ENCODE data around the gene SPACA6. TPM values are rescaled to one million over a fixed set of nuclear protein-coding genes. Genes with fewer than 3 reads are reported as not detected.
"Not testable (repeated sequence)": the region's sequence is repeated elsewhere in the genome, so short reads cannot be mapped to it uniquely, and the experiment has no call there.

SPACA6 gene
- total RNA-seq, 1 experiment from 2014 or later = 10.7 TPM

GRCh38 chr19:51675911-51676565 is 17.1 kb upstream of the SPACA6 start:
- H3K27me3 ChIP-seq (replicated peaks); H3K27ac ChIP-seq; H3K36me3 ChIP-seq; H3K4me3 ChIP-seq; H3K4me1 ChIP-seq (replicated peaks); H3K9me3 ChIP-seq (replicated peaks): not testable (repeated sequence)
- DNase-seq (ENCODE audit: low read depth in 1 of 2, low spot score in 2 of 2) = peak in 1 of 2 experiments; percentile 5

GRCh38 chr19:51676566-51677083 is 16.5 kb upstream of the SPACA6 start:
- DNase-seq (ENCODE audit: low read depth in 1 of 2, low spot score in 2 of 2) = no peak
- no peaks in the 10 kb centered on the region for H3K27me3 ChIP-seq (replicated peaks)
- no peaks in the 10 kb centered on the region for H3K36me3 ChIP-seq
- H3K9me3 ChIP-seq (replicated peaks) = no peaks in the 10 kb centered on the region
- no peaks in the 10 kb centered on the region for H3K4me1 ChIP-seq (replicated peaks)
- H3K4me3 ChIP-seq = no peak overlapping the region
- no peak overlapping the region for H3K27ac ChIP-seq

GRCh38 chr19:51680474-51680873 is 12.7 kb upstream of the SPACA6 start:
- no peaks in the 10 kb centered on the region for H3K36me3 ChIP-seq
- H3K9me3 ChIP-seq (replicated peaks) = no peaks in the 10 kb centered on the region
- H3K4me1 ChIP-seq (replicated peaks) = no peaks in the 10 kb centered on the region
- H3K27ac ChIP-seq = no peak overlapping the region
- H3K27me3 ChIP-seq (replicated peaks) = no peaks in the 10 kb centered on the region
- H3K4me3 ChIP-seq = no peak overlapping the region
- DNase-seq (ENCODE audit: low read depth in 1 of 2, low spot score in 2 of 2) = no peak

GRCh38 chr19:51681286-51681941 is 11.7 kb upstream of the SPACA6 start:
- Histone ChIP-seq H3K27me3 (replicated peaks) (no peaks in the 10 kb centered on the region), H3K4me3 (no peak overlapping the region), H3K4me1 (replicated peaks) (no peaks in the 10 kb centered on the region), H3K9me3 (replicated peaks) (no peaks in the 10 kb centered on the region), H3K36me3 (no peaks in the 10 kb centered on the region), H3K27ac (no peak overlapping the region)
- DNase-seq (ENCODE audit: low read depth in 1 of 2, low spot score in 2 of 2) = peak in 1 of 2 experiments; percentile 10

GRCh38 chr19:51686171-51686570 is 7.0 kb upstream of the SPACA6 start:
- DNase-seq (ENCODE audit: low read depth in 1 of 2, low spot score in 2 of 2) = no peak
- Histone ChIP-seq H3K36me3 (peaks cover 5% of the 10 kb centered on the region), H3K4me1 (replicated peaks) (peaks cover 22% of the 10 kb centered on the region), H3K27ac (no peak overlapping the region), H3K27me3 (replicated peaks) (no peaks in the 10 kb centered on the region), H3K9me3 (replicated peaks) (no peaks in the 10 kb centered on the region), H3K4me3 (no peak overlapping the region)

GRCh38 chr19:51687791-51688670 is 5.1 kb upstream of the SPACA6 start:
- DNase-seq (ENCODE audit: low read depth in 1 of 2, low spot score in 2 of 2) = peak; percentile 46 to 61
- H3K27ac ChIP-seq = 0 out of 2 replicates have a peak overlapping the region, but pooled peaks have one; percentile 3
- no peaks in the 10 kb centered on the region for H3K9me3 ChIP-seq (replicated peaks)
- no peaks in the 10 kb centered on the region for H3K27me3 ChIP-seq (replicated peaks)
- H3K4me1 ChIP-seq (replicated peaks) = peaks cover 26% of the 10 kb centered on the region
- H3K36me3 ChIP-seq = peaks cover 12% of the 10 kb centered on the region
- peak overlapping the region; percentile 68 for H3K4me3 ChIP-seq

GRCh38 chr19:51688671-51689571 is 4.2 kb upstream of the SPACA6 start:
- DNase-seq (ENCODE audit: low read depth in 1 of 2, low spot score in 2 of 2) = peak; percentile 92 to 96
- H3K4me1 ChIP-seq (replicated peaks) = peaks cover 26% of the 10 kb centered on the region
- H3K36me3 ChIP-seq = peaks cover 21% of the 10 kb centered on the region
- no peaks in the 10 kb centered on the region for H3K9me3 ChIP-seq (replicated peaks)
- peak overlapping the region; percentile 68 for H3K4me3 ChIP-seq
- peak overlapping the region; percentile 82 for H3K27ac ChIP-seq
- H3K27me3 ChIP-seq (replicated peaks) = no peaks in the 10 kb centered on the region

- Histone ChIP-seq H3K4me3 (peak overlapping the region; percentile 68), H3K27ac (peak overlapping the region; percentile 82), H3K27me3 (replicated peaks) (no peaks in the 10 kb centered on the region), H3K9me3 (replicated peaks) (no peaks in the 10 kb centered on the region), H3K36me3 (peaks cover 31% of the 10 kb centered on the region), H3K4me1 (replicated peaks) (peaks cover 26% of the 10 kb centered on the region)
- DNase-seq (ENCODE audit: low read depth in 1 of 2, low spot score in 2 of 2) = no peak
Measured at GRCh38 chr19:51689751-51690453, 3.2 kb upstream of the SPACA6 start.

- DNase-seq (ENCODE audit: low read depth in 1 of 2, low spot score in 2 of 2) = peak; percentile 62 to 67
- peaks cover 26% of the 10 kb centered on the region for H3K4me1 ChIP-seq (replicated peaks)
- no peaks in the 10 kb centered on the region for H3K27me3 ChIP-seq (replicated peaks)
- no peaks in the 10 kb centered on the region for H3K9me3 ChIP-seq (replicated peaks)
- peaks cover 37% of the 10 kb centered on the region for H3K36me3 ChIP-seq
- peak overlapping the region; percentile 82 for H3K27ac ChIP-seq
- H3K4me3 ChIP-seq = peak overlapping the region; percentile 68
Measured at GRCh38 chr19:51690454-51691073, 2.6 kb upstream of the SPACA6 start.

- H3K4me1 ChIP-seq (replicated peaks) = peaks cover 26% of the 10 kb centered on the region
- H3K4me3 ChIP-seq = peak overlapping the region; percentile 68
- peak in 1 of 2 experiments; percentile 27 for DNase-seq (ENCODE audit: low read depth in 1 of 2, low spot score in 2 of 2)
- H3K27me3 ChIP-seq (replicated peaks) = no peaks in the 10 kb centered on the region
- no peaks in the 10 kb centered on the region for H3K9me3 ChIP-seq (replicated peaks)
- peak overlapping the region; percentile 15; the same call in 1 of the 2 replicates for H3K27ac ChIP-seq
- peaks cover 41% of the 10 kb centered on the region for H3K36me3 ChIP-seq
Measured at GRCh38 chr19:51691074-51691583, 2.0 kb upstream of the SPACA6 start.

GRCh38 chr19:51691584-51692428 is 1.3 kb upstream of the SPACA6 start:
- H3K4me1 ChIP-seq (replicated peaks) = peaks cover 26% of the 10 kb centered on the region
- no peaks in the 10 kb centered on the region for H3K9me3 ChIP-seq (replicated peaks)
- H3K27me3 ChIP-seq (replicated peaks) = no peaks in the 10 kb centered on the region
- peak overlapping the region; percentile 68 for H3K4me3 ChIP-seq
- no peak for DNase-seq (ENCODE audit: low read depth in 1 of 2, low spot score in 2 of 2)
- H3K27ac ChIP-seq = 0 out of 2 replicates have a peak overlapping the region, but pooled peaks have one; percentile 15
- peaks cover 48% of the 10 kb centered on the region for H3K36me3 ChIP-seq
